ENCODE data around the gene ZNF827.

- TF ChIP-seq CTCF (conservative IDR thresholded peaks at IDR 0.05), result no peak
- no peak for TF ChIP-seq ZFX (IDR thresholded peaks at IDR 0.05)
Measured at GRCh38 chr4:145881989-145882388, 56.6 kb downstream of the ZNF827 start.
